Mesendoderm (in vitro differentiated cells): Measurements from ENCODE around the gene MS4A6E.

ENCODE experiments used
- DNase-seq: peaks from one replicate; pipeline ENCODE4 v3.0.0; 2013
- H2AK5ac ChIP-seq: 2 replicates; pipeline ENCODE4 v1.6.1; 2013; ENCODE audit warnings: low read length, inconsistent platforms
- H2BK120ac ChIP-seq: 2 replicates; pipeline ENCODE4 v1.6.1; 2013; ENCODE audit warnings: low read depth, mild to moderate bottlenecking, low read length, moderate library complexity, mixed read lengths
- H2BK15ac ChIP-seq: replicated peaks from 2 replicates; pipeline ENCODE4 v1.6.1; 2013; ENCODE audit warnings: low read depth, mild to moderate bottlenecking, moderate library complexity
- H2BK5ac ChIP-seq: 2 replicates; pipeline ENCODE4 v1.6.1; 2013; ENCODE audit warnings: low read length, inconsistent platforms
- H3K18ac ChIP-seq: 2 replicates; pipeline ENCODE4 v1.6.1; 2013; ENCODE audit warnings: mild to moderate bottlenecking, low read length, mixed read lengths
- H3K23ac ChIP-seq: one replicate; pipeline ENCODE4 v1.6.1; 2013; ENCODE audit warnings: low read length
- H3K27ac ChIP-seq: 2 replicates; pipeline ENCODE4 v1.5.1; 2013; ENCODE audit warnings: low read depth, mild to moderate bottlenecking, inconsistent platforms, low read length, moderate library complexity
- H3K27me3 ChIP-seq: 2 replicates; pipeline ENCODE4 v1.6.1; 2013; ENCODE audit warnings: low read length, control low read depth, mild to moderate bottlenecking, inconsistent platforms; ENCODE audit not compliant: insufficient read depth, poor library complexity
- H3K36me3 ChIP-seq: 2 replicates; pipeline ENCODE4 v1.6.1; 2013; ENCODE audit warnings: low read length, inconsistent platforms; ENCODE audit not compliant: control insufficient read depth, insufficient read depth
- H3K4ac ChIP-seq: one replicate; pipeline ENCODE4 v1.6.1; 2013; ENCODE audit warnings: low read depth, mild to moderate bottlenecking, low read length, moderate library complexity
- H3K4me1 ChIP-seq: 2 replicates; pipeline ENCODE4 v1.6.1; 2013; ENCODE audit warnings: low read depth, low read length, inconsistent platforms; ENCODE audit not compliant: control insufficient read depth
- H3K4me2 ChIP-seq: 2 replicates; pipeline ENCODE4 v1.6.1; 2013; ENCODE audit warnings: low read length
- H3K4me3 ChIP-seq: 2 replicates; pipeline ENCODE4 v1.5.1; 2013; ENCODE audit warnings: mild to moderate bottlenecking, low read length
- H3K56ac ChIP-seq: one replicate; pipeline ENCODE4 v1.6.1; 2013; ENCODE audit warnings: low read length
- H3K79me1 ChIP-seq: 2 replicates; pipeline ENCODE4 v1.6.1; 2013; ENCODE audit warnings: low read length, inconsistent platforms
- H3K79me2 ChIP-seq: 2 replicates; pipeline ENCODE4 v1.6.1; 2013; ENCODE audit warnings: mild to moderate bottlenecking, low read length; ENCODE audit not compliant: control insufficient read depth, insufficient read depth
- H3K9ac ChIP-seq: 2 replicates; pipeline ENCODE4 v1.6.1; 2013; ENCODE audit warnings: low read length, inconsistent platforms
- H4K5ac ChIP-seq: one replicate; pipeline ENCODE4 v1.6.1; 2013; ENCODE audit warnings: low read length
- H4K8ac ChIP-seq: one replicate; pipeline ENCODE4 v1.6.1; 2013; ENCODE audit warnings: low read depth, mild to moderate bottlenecking, control low read depth, low read length, moderate library complexity
- WGBS: extraction: QIAGEN DNeasy Blood & Tissue Kit; methylation state at CpG from one replicate; pipeline ENCODE4 v1.1.7; 2013; ENCODE audit warnings: low lambda C conversion rate, missing lambda C conversion rate; ENCODE audit not compliant: insufficient coverage; ENCODE audit errors: extremely low coverage; 5-methylcytosine and 5-hydroxymethylcytosine counted together

Gene MS4A6E

DNA sequence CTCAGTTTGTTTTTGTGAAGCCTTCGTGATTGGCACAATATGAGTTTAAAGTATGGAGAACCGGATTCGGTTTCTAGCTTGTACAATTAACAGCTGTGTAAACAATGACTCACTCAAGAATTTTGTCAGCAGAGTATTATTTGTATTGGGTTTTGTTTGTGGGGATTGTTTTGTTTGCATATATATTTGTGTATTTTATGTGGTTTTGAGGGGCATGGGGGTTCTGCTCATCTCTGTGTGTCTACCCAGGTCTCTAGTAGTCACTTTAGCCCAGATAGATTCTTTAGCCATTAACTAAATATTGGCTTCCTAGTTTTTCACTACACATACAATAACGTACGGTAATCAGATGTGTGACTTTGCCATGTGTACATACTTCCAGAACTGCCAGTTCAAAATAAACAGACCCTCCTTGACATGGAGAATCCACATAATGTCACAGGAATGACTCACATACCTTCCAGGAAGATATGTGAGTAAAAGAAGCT lies 43.8 kb downstream of the MS4A6E start:
- Histone ChIP-seq H3K27ac (no peak overlapping the region), H3K79me1 (no peaks in the 10 kb centered on the region), H3K56ac (no peak overlapping the region), H2BK15ac (no peak overlapping the region), H4K5ac (no peak overlapping the region), H2BK120ac (no peak overlapping the region), H3K23ac (no peak overlapping the region), H3K4ac (no peak overlapping the region), H2AK5ac (no peak overlapping the region), H3K9ac (no peak overlapping the region), H3K27me3 (no peaks in the 10 kb centered on the region), H2BK5ac (no peak overlapping the region), H4K8ac (no peak overlapping the region), H3K4me3 (no peak overlapping the region), H3K36me3 (no peaks in the 10 kb centered on the region), H3K79me2 (no peaks in the 10 kb centered on the region), H3K4me1 (no peaks in the 10 kb centered on the region), H3K4me2 (no peak overlapping the region), H3K18ac (no peak overlapping the region)
- WGBS: no CpG with 5 or more reads among the region's 5 CpGs
- no peak for DNase-seq

DNA sequence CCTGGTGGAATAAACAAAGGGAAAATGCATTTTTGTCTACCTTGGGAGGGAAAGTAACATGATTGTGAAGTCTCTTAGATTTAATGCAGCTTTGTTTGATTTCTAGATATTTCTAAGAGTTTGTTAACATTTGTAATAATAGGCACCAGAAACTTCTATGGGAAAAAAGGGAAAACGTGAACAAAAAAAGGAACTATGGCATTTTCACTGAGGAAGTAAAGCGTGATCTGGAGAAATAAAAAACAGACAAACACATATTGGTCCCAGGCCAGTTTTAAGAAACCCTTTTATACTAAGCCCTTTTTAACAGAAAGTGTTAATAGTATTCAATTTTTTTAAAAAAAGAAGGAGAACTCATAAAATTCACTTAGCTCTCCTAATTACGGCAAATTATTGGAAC lies 44.3 kb downstream of the MS4A6E start:
- Histone ChIP-seq H3K36me3 (no peaks in the 10 kb centered on the region), H3K18ac (no peak overlapping the region), H2AK5ac (no peak overlapping the region), H2BK120ac (no peak overlapping the region), H3K9ac (no peak overlapping the region), H3K4ac (no peak overlapping the region), H3K23ac (no peak overlapping the region), H2BK5ac (no peak overlapping the region), H2BK15ac (no peak overlapping the region), H3K4me1 (no peaks in the 10 kb centered on the region), H4K8ac (no peak overlapping the region), H3K79me2 (no peaks in the 10 kb centered on the region), H3K4me2 (no peak overlapping the region), H3K27ac (no peak overlapping the region), H3K27me3 (no peaks in the 10 kb centered on the region), H3K4me3 (no peak overlapping the region), H3K56ac (no peak overlapping the region), H3K79me1 (no peaks in the 10 kb centered on the region), H4K5ac (no peak overlapping the region)
- no CpG with 5 or more reads among the region's 3 CpGs for WGBS
- DNase-seq: no peak

DNA sequence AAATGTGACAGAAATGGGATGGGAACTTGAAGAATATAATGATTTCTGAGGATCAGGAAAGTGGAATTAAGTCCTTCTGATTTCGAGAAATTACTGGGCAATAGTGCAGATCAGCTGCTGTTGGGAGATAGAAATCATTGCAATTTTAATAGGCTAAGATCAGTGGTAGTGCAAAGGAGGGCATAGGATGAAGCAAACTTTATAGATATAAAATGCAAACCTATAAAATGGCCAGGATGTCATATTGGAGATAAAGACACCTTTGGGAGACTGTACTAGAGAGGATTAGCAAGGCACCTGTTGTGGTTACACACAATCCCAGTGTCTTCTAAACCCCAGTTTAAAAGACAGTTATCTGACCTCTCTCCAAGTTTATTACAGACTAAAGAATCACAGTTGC lies 44.8 kb downstream of the MS4A6E start:
- H2BK15ac ChIP-seq: no peak overlapping the region
- no peaks in the 10 kb centered on the region for H3K4me1 ChIP-seq
- H3K4ac ChIP-seq: no peak overlapping the region
- H3K79me2 ChIP-seq: no peaks in the 10 kb centered on the region
- H3K4me2 ChIP-seq: no peak overlapping the region
- no peak overlapping the region for H3K23ac ChIP-seq
- no peak overlapping the region for H3K9ac ChIP-seq
- no peaks in the 10 kb centered on the region for H3K27me3 ChIP-seq
- H3K79me1 ChIP-seq: no peaks in the 10 kb centered on the region
- H2AK5ac ChIP-seq: no peak overlapping the region
- H3K4me3 ChIP-seq: no peak overlapping the region
- H4K5ac ChIP-seq: no peak overlapping the region
- H3K36me3 ChIP-seq: no peaks in the 10 kb centered on the region
- no peak for DNase-seq
- H2BK5ac ChIP-seq: no peak overlapping the region
- no peak overlapping the region for H3K27ac ChIP-seq
- no peak overlapping the region for H2BK120ac ChIP-seq
- no peak overlapping the region for H4K8ac ChIP-seq
- no CpG with 5 or more reads among the region's 1 CpG for WGBS
- no peak overlapping the region for H3K18ac ChIP-seq
- H3K56ac ChIP-seq: no peak overlapping the region

DNA sequence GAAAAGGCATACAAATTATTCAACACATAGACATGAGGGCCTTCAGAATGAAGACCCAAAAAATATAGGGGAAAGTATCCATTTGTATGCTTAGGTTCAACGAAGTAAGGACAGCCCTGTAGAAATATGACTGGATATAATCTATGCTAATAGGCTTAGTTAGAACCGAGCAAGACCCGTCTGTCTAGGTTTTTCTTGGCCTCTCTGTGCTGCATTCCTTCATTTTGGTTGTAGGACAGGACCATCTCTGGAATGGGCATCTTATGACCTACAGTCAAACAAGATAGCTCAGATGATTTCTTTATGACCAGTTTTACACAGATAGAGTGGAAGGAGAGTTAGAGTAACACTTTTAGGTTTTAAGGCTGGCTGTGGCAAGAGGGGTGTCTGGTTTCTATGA lies 45.7 kb downstream of the MS4A6E start:
- H2AK5ac ChIP-seq: no peak overlapping the region

DNA sequence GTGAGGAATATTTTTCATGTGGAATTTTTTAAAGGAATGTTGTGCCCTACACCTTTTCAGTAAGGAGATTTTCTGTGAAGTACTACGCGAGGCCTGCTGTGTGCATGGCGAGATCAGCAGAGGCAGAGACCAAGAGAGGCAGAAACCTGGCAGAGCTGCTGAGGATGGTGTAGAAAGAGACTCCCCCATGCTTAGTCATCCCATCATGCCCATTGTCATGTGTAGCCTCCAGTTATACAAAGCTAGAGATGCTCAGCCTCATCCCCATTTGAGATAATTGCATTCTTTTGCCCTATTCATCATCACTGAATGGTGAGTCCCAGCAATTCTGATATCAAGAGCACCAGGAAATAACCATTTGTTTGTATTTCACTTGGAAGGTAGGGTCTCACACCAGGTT lies 48.3 kb downstream of the MS4A6E start:
- H3K36me3 ChIP-seq: no peaks in the 10 kb centered on the region
- H3K23ac ChIP-seq: no peak overlapping the region
- no peak overlapping the region for H3K18ac ChIP-seq
- H2BK15ac ChIP-seq: no peak overlapping the region
- H3K4me3 ChIP-seq: no peak overlapping the region
- H4K8ac ChIP-seq: no peak overlapping the region
- no peak overlapping the region for H3K4ac ChIP-seq
- no CpG with 5 or more reads among the region's 3 CpGs for WGBS
- H3K79me1 ChIP-seq: no peaks in the 10 kb centered on the region
- H2AK5ac ChIP-seq: no peak overlapping the region
- H2BK120ac ChIP-seq: no peak overlapping the region
- H2BK5ac ChIP-seq: no peak overlapping the region
- no peaks in the 10 kb centered on the region for H3K79me2 ChIP-seq
- no peak overlapping the region for H3K4me2 ChIP-seq
- H3K27me3 ChIP-seq: no peaks in the 10 kb centered on the region
- no peak overlapping the region for H3K56ac ChIP-seq
- no peaks in the 10 kb centered on the region for H3K4me1 ChIP-seq
- H4K5ac ChIP-seq: no peak overlapping the region
- no peak for DNase-seq
- H3K27ac ChIP-seq: no peak overlapping the region
- no peak overlapping the region for H3K9ac ChIP-seq

More for the DNA sequence above, 45.7 kb downstream of the MS4A6E start:
- Histone ChIP-seq H3K36me3 (no peaks in the 10 kb centered on the region), H3K27me3 (no peaks in the 10 kb centered on the region), H4K8ac (no peak overlapping the region), H3K9ac (no peak overlapping the region), H3K4me3 (no peak overlapping the region), H3K27ac (no peak overlapping the region), H2BK120ac (no peak overlapping the region), H3K4me2 (no peak overlapping the region), H3K4ac (no peak overlapping the region), H3K23ac (no peak overlapping the region), H2BK5ac (no peak overlapping the region), H3K4me1 (no peaks in the 10 kb centered on the region), H3K18ac (no peak overlapping the region), H3K56ac (no peak overlapping the region), H2BK15ac (no peak overlapping the region), H4K5ac (no peak overlapping the region), H3K79me2 (no peaks in the 10 kb centered on the region), H3K79me1 (no peaks in the 10 kb centered on the region)
- DNase-seq: no peak
- WGBS: no CpG with 5 or more reads among the region's 3 CpGs

DNA sequence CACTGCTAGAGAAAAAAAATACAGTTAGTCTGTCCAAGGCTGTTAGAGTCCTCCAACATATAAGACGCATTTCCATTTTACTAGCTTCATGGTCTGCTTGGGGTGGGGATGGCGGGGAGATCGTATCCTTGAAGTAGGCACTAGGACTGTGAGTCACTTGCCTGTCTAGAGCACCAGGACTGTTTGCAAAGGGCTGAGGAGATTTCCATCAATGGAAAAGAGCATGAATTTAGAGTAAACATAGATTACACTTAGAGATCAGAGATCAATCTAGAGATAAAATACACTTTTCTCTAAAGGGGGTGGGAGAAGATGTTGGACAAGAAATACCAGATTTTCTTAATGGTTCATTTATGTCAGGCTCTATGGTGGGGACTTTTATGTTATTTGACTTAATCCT lies 49.5 kb downstream of the MS4A6E start:
- no peak overlapping the region for H3K23ac ChIP-seq
- no peak overlapping the region for H4K5ac ChIP-seq
- H2BK120ac ChIP-seq: no peak overlapping the region
- H3K4me3 ChIP-seq: no peak overlapping the region
- H3K79me2 ChIP-seq: no peaks in the 10 kb centered on the region
- no peak overlapping the region for H4K8ac ChIP-seq
- no peaks in the 10 kb centered on the region for H3K27me3 ChIP-seq
- H2BK15ac ChIP-seq: no peak overlapping the region
- no peak overlapping the region for H3K9ac ChIP-seq
- no peak overlapping the region for H3K27ac ChIP-seq
- no peak overlapping the region for H3K4ac ChIP-seq
- no peak overlapping the region for H3K18ac ChIP-seq
- H3K56ac ChIP-seq: no peak overlapping the region
- H3K4me1 ChIP-seq: no peaks in the 10 kb centered on the region
- no peak overlapping the region for H2AK5ac ChIP-seq
- no CpG with 5 or more reads among the region's 3 CpGs for WGBS
- no peak overlapping the region for H3K4me2 ChIP-seq
- no peaks in the 10 kb centered on the region for H3K79me1 ChIP-seq
- H2BK5ac ChIP-seq: no peak overlapping the region
- DNase-seq: no peak
- no peaks in the 10 kb centered on the region for H3K36me3 ChIP-seq
